ENCODE data around the gene MAML2. TPM values are rescaled to one million over a fixed set of nuclear protein-coding genes. Genes with fewer than 3 reads are reported as not detected.

MAML2 gene
- total and polyA plus RNA-seq, 2 of the 13 experiments (the other 11 are each of a cell fraction or from before 2014, with no cell fraction given), result 2.3 to 25.9 TPM

DNA sequence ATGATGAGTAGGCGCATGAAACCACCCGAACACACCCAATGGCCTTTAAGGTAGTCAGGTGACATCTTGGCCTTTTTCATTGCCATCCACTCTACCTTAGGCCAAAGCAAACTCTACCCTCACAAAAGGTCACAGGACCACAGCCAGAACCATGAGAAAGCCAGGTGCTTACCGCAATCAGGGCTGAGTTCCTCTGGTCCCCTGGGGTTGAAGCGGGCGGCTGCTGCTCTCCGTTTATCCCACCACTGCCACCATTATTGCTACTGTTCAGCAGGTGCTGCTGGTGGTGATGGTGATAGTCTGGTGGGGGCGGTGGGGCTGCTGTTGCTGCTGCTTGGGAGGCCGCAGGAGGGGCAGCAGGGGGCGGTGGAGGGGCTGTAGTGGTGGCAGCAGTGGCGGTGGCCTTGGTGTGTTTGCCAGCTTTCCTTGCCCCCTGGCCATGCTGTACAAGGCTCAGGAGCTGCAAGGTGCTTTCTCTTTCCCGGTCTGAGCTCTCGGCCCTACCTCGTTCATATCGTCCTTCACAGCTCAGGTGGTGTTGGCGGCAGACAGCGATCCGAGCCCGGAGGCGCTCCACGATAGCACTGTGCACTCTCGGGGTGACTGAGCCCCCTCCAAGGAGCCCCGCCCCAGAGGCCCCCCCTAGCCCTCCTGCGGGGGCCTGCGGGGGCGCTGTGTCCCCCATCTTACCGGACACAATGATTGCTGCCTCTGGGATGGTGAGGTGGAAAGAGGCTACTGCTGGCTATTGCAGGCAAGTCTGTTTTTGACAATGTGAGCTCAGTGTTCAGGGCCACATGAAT is 1.6 kb downstream of the MAML2 start (continued):
- TF ChIP-seq, protein P1, sequence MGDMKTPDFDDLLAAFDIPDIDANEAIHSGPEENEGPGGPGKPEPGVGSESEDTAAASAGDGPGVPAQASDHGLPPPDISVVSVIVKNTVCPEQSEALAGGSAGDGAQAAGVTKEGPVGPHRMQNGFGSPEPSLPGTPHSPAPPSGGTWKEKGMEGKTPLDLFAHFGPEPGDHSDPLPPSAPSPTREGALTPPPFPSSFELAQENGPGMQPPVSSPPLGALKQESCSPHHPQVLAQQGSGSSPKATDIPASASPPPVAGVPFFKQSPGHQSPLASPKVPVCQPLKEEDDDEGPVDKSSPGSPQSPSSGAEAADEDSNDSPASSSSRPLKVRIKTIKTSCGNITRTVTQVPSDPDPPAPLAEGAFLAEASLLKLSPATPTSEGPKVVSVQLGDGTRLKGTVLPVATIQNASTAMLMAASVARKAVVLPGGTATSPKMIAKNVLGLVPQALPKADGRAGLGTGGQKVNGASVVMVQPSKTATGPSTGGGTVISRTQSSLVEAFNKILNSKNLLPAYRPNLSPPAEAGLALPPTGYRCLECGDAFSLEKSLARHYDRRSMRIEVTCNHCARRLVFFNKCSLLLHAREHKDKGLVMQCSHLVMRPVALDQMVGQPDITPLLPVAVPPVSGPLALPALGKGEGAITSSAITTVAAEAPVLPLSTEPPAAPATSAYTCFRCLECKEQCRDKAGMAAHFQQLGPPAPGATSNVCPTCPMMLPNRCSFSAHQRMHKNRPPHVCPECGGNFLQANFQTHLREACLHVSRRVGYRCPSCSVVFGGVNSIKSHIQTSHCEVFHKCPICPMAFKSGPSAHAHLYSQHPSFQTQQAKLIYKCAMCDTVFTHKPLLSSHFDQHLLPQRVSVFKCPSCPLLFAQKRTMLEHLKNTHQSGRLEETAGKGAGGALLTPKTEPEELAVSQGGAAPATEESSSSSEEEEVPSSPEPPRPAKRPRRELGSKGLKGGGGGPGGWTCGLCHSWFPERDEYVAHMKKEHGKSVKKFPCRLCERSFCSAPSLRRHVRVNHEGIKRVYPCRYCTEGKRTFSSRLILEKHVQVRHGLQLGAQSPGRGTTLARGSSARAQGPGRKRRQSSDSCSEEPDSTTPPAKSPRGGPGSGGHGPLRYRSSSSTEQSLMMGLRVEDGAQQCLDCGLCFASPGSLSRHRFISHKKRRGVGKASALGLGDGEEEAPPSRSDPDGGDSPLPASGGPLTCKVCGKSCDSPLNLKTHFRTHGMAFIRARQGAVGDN (CRISPR knock-in tag; IDR thresholded peaks at IDR 0.05), result peak; percentile 92
- TF ChIP-seq ZFP82 (CRISPR knock-in tag; IDR thresholded peaks at IDR 0.05; ENCODE audit: borderline replicate concordance) (peak; percentile 51; the same call in 1 of the 2 replicates), NCOR1 (IDR thresholded peaks at IDR 0.05; ENCODE audit: borderline replicate concordance, low read length) (no peak), FOXC1 (CRISPR knock-in tag; IDR thresholded peaks at IDR 0.05; ENCODE audit: borderline replicate concordance) (no peak), KDM5A (IDR thresholded peaks at IDR 0.05; ENCODE audit: borderline replicate concordance, low read length) (0 out of 2 replicates have a peak, but pooled peaks have one; percentile 15), ZNF20 (CRISPR knock-in tag; IDR thresholded peaks at IDR 0.05) (no peak), EEA1 (CRISPR knock-in tag; IDR thresholded peaks at IDR 0.05; ENCODE audit: borderline replicate concordance) (no peak), ZMYM2 (CRISPR knock-in tag; IDR thresholded peaks at IDR 0.05) (peak; percentile 48; the same call in 1 of the 2 replicates), ZFP36L1 (CRISPR knock-in tag; IDR thresholded peaks at IDR 0.05) (no peak), ZNF496 (CRISPR knock-in tag; IDR thresholded peaks at IDR 0.05; ENCODE audit: insufficient replicate concordance) (no peak), GLI4 (CRISPR knock-in tag; IDR thresholded peaks at IDR 0.05; ENCODE audit: borderline replicate concordance) (peak; percentile 52; the same call in 1 of the 2 replicates), SP4 (CRISPR knock-in tag; IDR thresholded peaks at IDR 0.05) (no peak), HNRNPUL1 (IDR thresholded peaks at IDR 0.05; ENCODE audit: low read depth, low read length) (no peak), ZNF7 (CRISPR knock-in tag; IDR thresholded peaks at IDR 0.05) (0 out of 2 replicates have a peak, but pooled peaks have one; percentile 36)
- TF ChIP-seq, protein P2, sequence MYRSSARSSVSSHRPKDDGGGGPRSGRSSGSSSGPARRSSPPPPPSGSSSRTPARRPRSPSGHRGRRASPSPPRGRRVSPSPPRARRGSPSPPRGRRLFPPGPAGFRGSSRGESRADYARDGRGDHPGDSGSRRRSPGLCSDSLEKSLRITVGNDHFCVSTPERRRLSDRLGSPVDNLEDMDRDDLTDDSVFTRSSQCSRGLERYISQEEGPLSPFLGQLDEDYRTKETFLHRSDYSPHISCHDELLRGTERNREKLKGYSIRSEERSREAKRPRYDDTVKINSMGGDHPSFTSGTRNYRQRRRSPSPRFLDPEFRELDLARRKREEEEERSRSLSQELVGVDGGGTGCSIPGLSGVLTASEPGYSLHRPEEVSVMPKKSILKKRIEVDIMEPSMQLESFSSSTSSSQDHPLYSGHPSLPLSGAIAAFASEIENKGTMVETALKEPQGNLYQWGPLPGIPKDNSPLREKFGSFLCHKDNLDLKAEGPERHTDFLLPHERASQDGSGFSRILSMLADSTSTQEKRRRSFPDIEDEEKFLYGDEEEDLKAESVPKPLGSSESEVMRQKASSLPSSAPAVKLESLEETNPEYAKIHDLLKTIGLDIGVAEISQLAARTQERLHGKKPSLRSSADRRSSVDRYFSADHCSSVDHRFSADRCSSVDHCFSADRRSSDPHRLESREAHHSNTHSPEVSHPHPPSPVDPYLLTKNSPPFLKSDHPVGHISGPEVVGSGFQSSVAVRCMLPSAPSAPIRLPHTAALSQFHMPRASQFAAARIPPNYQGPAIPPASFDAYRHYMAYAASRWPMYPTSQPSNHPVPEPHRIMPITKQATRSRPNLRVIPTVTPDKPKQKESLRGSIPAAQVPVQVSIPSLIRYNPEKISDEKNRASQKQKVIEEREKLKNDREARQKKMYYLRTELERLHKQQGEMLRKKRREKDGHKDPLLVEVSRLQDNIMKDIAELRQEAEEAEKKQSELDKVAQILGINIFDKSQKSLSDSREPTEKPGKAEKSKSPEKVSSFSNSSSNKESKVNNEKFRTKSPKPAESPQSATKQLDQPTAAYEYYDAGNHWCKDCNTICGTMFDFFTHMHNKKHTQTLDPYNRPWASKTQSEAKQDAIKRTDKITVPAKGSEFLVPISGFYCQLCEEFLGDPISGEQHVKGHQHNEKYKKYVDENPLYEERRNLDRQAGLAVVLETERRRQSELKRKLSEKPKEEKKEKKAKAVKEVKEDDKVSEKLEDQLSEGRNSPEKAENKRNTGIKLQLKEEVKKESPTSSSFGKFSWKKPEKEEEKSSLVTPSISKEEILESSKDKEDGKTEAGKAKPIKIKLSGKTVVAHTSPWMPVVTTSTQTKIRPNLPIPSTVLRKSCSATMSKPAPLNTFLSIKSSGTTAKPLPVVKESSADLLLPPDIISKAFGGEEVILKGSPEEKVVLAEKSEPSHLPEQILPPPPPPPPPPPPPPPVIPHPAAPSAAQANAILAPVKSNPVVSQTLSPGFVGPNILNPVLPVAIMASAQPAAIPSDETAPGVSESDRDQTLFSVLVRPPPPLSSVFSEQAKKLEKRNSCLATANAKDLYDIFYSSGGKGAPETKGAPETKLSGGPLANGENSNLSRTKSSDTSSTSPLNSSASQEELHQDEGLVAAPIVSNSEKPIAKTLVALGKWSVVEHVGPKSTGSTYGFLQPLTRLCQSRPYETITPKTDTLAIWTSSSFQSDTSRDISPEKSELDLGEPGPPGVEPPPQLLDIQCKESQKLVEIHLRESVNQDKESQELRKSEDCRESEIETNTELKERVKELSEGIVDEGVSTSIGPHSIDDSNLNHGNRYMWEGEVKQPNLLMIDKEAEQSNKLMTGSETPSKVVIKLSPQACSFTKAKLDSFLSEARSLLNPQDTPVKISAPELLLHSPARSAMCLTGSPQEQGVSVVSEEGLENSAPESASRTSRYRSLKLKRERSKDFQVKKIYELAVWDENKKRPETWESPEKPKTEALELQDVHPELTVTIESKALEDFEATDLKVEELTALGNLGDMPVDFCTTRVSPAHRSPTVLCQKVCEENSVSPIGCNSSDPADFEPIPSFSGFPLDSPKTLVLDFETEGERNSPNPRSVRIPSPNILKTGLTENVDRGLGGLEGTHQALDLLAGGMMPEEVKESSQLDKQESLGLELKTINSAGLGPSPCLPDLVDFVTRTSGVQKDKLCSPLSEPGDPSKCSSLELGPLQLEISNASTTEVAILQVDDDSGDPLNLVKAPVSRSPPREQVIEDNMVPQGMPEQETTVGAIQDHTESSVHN (CRISPR knock-in tag; IDR thresholded peaks at IDR 0.05), result no peak
